ENCODE data around the gene FRMPD1.

Gene FRMPD1

DNA sequence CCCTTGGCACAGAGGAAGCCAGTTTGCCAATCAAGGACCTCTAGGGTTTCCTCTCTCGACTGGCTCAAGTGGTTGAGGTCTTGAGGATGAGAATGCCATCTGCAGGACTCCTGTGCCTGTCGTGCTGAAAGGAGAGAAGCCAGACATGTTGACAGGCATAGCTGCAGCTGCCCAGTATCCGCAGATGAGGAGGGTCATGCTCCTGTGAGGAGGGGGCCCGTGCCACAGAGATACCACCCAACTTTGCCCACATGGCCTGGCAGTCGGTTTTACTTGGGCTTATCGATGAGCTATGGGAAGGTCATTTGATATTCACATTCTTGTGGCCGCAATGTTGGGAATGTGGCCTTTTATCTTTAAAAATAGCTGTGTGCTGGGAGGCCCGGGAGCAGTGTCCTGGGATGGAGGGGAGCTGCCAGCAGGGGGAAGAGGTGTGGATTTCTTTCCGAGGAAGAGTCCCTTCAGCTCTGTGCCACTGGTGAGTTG lies 17.4 kb downstream of the FRMPD1 start:
- TF ChIP-seq ZNF8 (CRISPR knock-in tag; IDR thresholded peaks at IDR 0.05) (no peak), ZNF70 (CRISPR knock-in tag; IDR thresholded peaks at IDR 0.05) (no peak), ZNF565 (CRISPR knock-in tag; conservative IDR thresholded peaks at IDR 0.05; ENCODE audit: low read depth) (no peak), ZC3H10 (CRISPR knock-in tag; IDR thresholded peaks at IDR 0.05) (no peak), CSDC2 (CRISPR knock-in tag; IDR thresholded peaks at IDR 0.05) (no peak), ZFP3 (CRISPR knock-in tag; IDR thresholded peaks at IDR 0.05) (no peak), RARB (CRISPR knock-in tag; IDR thresholded peaks at IDR 0.05) (no peak), PPARA (CRISPR knock-in tag; IDR thresholded peaks at IDR 0.05; ENCODE audit: borderline replicate concordance) (no peak), BACH2 (CRISPR knock-in tag; IDR thresholded peaks at IDR 0.05; ENCODE audit: borderline replicate concordance) (no peak), SNAI2 (CRISPR knock-in tag; IDR thresholded peaks at IDR 0.05) (no peak), ISL1 (CRISPR knock-in tag; IDR thresholded peaks at IDR 0.05) (no peak)
- TF ChIP-seq, protein P1, sequence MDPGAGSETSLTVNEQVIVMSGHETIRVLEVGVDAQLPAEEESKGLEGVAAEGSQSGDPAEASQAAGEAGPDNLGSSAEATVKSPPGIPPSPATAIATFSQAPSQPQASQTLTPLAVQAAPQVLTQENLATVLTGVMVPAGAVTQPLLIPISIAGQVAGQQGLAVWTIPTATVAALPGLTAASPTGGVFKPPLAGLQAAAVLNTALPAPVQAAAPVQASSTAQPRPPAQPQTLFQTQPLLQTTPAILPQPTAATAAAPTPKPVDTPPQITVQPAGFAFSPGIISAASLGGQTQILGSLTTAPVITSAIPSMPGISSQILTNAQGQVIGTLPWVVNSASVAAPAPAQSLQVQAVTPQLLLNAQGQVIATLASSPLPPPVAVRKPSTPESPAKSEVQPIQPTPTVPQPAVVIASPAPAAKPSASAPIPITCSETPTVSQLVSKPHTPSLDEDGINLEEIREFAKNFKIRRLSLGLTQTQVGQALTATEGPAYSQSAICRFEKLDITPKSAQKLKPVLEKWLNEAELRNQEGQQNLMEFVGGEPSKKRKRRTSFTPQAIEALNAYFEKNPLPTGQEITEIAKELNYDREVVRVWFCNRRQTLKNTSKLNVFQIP (CRISPR knock-in tag; IDR thresholded peaks at IDR 0.05; ENCODE audit: borderline replicate concordance, low read depth), result no peak
- TF ChIP-seq, protein P2, sequence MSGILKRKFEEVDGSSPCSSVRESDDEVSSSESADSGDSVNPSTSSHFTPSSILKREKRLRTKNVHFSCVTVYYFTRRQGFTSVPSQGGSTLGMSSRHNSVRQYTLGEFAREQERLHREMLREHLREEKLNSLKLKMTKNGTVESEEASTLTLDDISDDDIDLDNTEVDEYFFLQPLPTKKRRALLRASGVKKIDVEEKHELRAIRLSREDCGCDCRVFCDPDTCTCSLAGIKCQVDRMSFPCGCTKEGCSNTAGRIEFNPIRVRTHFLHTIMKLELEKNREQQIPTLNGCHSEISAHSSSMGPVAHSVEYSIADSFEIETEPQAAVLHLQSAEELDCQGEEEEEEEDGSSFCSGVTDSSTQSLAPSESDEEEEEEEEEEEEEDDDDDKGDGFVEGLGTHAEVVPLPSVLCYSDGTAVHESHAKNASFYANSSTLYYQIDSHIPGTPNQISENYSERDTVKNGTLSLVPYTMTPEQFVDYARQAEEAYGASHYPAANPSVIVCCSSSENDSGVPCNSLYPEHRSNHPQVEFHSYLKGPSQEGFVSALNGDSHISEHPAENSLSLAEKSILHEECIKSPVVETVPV (CRISPR knock-in tag; IDR thresholded peaks at IDR 0.05), result no peak
- TF ChIP-seq, protein P3, sequence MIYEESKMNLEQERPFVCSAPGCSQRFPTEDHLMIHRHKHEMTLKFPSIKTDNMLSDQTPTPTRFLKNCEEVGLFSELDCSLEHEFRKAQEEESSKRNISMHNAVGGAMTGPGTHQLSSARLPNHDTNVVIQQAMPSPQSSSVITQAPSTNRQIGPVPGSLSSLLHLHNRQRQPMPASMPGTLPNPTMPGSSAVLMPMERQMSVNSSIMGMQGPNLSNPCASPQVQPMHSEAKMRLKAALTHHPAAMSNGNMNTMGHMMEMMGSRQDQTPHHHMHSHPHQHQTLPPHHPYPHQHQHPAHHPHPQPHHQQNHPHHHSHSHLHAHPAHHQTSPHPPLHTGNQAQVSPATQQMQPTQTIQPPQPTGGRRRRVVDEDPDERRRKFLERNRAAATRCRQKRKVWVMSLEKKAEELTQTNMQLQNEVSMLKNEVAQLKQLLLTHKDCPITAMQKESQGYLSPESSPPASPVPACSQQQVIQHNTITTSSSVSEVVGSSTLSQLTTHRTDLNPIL (CRISPR knock-in tag; IDR thresholded peaks at IDR 0.05; ENCODE audit: low read depth), result no peak
- TF ChIP-seq, protein P4, sequence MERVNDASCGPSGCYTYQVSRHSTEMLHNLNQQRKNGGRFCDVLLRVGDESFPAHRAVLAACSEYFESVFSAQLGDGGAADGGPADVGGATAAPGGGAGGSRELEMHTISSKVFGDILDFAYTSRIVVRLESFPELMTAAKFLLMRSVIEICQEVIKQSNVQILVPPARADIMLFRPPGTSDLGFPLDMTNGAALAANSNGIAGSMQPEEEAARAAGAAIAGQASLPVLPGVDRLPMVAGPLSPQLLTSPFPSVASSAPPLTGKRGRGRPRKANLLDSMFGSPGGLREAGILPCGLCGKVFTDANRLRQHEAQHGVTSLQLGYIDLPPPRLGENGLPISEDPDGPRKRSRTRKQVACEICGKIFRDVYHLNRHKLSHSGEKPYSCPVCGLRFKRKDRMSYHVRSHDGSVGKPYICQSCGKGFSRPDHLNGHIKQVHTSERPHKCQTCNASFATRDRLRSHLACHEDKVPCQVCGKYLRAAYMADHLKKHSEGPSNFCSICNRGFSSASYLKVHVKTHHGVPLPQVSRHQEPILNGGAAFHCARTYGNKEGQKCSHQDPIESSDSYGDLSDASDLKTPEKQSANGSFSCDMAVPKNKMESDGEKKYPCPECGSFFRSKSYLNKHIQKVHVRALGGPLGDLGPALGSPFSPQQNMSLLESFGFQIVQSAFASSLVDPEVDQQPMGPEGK (CRISPR knock-in tag; IDR thresholded peaks at IDR 0.05; ENCODE audit: borderline replicate concordance), result no peak

DNA sequence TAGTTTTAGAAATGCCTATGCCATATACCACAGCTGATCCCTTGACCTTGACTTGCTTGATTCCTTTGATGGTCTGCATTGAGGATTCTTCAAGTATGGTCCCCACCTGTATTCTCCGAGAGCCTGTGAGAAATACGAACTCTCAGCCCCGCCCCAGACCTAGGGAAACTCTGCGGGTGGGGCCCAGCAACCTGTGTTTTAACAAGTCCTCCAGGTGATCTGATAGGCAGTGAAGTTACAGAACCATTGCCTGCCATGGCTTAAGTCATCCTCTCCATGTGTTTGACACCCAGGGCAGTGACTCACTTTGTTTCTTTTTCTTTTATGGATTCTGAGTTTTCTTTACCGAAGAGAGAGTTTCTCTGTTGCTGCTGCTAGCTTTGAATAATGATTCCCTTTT lies 18.5 kb downstream of the FRMPD1 start:
- ATAC-seq, result no peak
- TF ChIP-seq PPARA (CRISPR knock-in tag; IDR thresholded peaks at IDR 0.05; ENCODE audit: borderline replicate concordance) (no peak), ZC3H10 (CRISPR knock-in tag; IDR thresholded peaks at IDR 0.05) (no peak), ESRRG (CRISPR knock-in tag; IDR thresholded peaks at IDR 0.05) (no peak), ZNF8 (CRISPR knock-in tag; IDR thresholded peaks at IDR 0.05) (no peak), ARNTL (CRISPR knock-in tag; IDR thresholded peaks at IDR 0.05; ENCODE audit: borderline replicate concordance, low read depth) (no peak)

More for the DNA sequence above, 17.4 kb downstream of the FRMPD1 start:
- peak; percentile 30; the same call in 1 of the 3 replicates for ATAC-seq

DNA sequence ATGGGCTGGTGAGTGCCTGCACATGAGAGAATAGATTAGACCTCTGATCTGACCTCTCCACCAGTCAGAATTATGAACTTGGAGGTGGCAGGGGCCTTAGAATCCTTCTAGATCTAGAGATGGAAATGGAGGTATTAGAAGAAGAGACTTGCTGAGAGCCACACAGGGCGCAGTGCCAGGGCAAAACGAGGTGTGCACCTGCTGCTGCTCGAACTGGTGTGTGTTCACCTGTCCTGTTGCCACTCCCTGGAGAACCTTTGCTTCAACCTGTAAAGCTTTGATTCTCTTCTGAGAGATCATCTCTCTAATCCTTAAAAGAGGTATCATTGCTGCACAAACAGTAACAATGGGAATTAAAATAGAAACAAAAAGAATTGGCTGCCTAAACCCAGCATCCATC lies 24.9 kb downstream of the FRMPD1 start:
- TF ChIP-seq RARB (CRISPR knock-in tag; IDR thresholded peaks at IDR 0.05), result no peak
- no peak for TF ChIP-seq ZC3H10 (CRISPR knock-in tag; IDR thresholded peaks at IDR 0.05)
- TF ChIP-seq ZNF8 (CRISPR knock-in tag; IDR thresholded peaks at IDR 0.05), result no peak
- no peak for TF ChIP-seq BACH2 (CRISPR knock-in tag; IDR thresholded peaks at IDR 0.05; ENCODE audit: borderline replicate concordance)
- TF ChIP-seq CSDC2 (CRISPR knock-in tag; IDR thresholded peaks at IDR 0.05), result no peak
- TF ChIP-seq TCF4 (CRISPR knock-in tag; IDR thresholded peaks at IDR 0.05; ENCODE audit: borderline replicate concordance), result no peak
- TF ChIP-seq TOX (CRISPR knock-in tag; IDR thresholded peaks at IDR 0.05; ENCODE audit: borderline replicate concordance), result no peak
- TF ChIP-seq ISL1 (CRISPR knock-in tag; IDR thresholded peaks at IDR 0.05), result no peak
- no peak for TF ChIP-seq ZNF565 (CRISPR knock-in tag; conservative IDR thresholded peaks at IDR 0.05; ENCODE audit: low read depth)
- TF ChIP-seq PPARA (CRISPR knock-in tag; IDR thresholded peaks at IDR 0.05; ENCODE audit: borderline replicate concordance), result no peak

DNA sequence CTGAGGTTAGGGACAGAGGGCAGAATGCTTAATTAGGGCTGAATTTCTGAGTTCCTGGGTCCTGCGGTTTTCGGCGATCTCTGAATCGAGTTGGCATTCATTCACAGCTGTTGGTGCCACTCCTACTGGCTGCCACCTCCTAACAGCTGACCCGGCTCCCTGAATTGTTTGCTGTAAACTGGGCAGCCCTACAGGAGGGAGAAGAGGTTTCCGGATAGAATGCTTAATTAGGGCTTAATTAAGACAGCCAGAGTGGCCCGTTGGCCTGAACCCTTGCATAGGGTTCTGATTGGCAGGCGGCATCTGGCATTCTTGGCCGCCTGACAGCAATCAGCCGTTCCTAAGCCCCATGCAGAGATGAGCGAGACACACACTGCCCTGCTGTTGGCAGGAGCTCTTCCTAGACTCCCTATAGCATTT lies 25.7 kb downstream of the FRMPD1 start:
- 0 out of 2 replicates have a peak, but pooled peaks have one; percentile 26 for TF ChIP-seq TCF4 (CRISPR knock-in tag; IDR thresholded peaks at IDR 0.05; ENCODE audit: borderline replicate concordance)
- TF ChIP-seq, protein P1 (CRISPR knock-in tag; IDR thresholded peaks at IDR 0.05; ENCODE audit: borderline replicate concordance, low read depth), result no peak
- peak; percentile 74; the same call in 2 of the 3 replicates for ATAC-seq

More for the DNA sequence above, 24.9 kb downstream of the FRMPD1 start:
- ATAC-seq, result no peak

Data from SK-N-SH treated with all-trans-retinoic acid at 6 μM for 48 hours (cell line).